Nephron (organoid): Measurements from ENCODE around the gene RNASE13.

Experiments
- H3K27ac Mint-ChIP-seq, 3 experiments: 2 replicates each; pipeline ENCODE4 v1.8.0; 2020; ENCODE audit warnings: mixed read lengths in 3 of 3, mild to moderate bottlenecking in 2 of 3, moderate library complexity in 1 of 3
- H3K27me3 Mint-ChIP-seq: 2 replicates; pipeline ENCODE4 v1.8.0; 2021; ENCODE audit warnings: low read depth, mild to moderate bottlenecking, moderate library complexity, mixed read lengths
- H3K36me3 Mint-ChIP-seq: 2 replicates; pipeline ENCODE4 v1.8.0; 2020; ENCODE audit warnings: low read depth, mixed read lengths
- H3K4me1 Mint-ChIP-seq: 2 replicates; pipeline ENCODE4 v1.8.0; 2020; ENCODE audit warnings: mixed read lengths
- H3K4me3 Mint-ChIP-seq, 3 experiments: 2 replicates each; pipeline ENCODE4 v1.8.0; 2020; ENCODE audit warnings: mild to moderate bottlenecking in 3 of 3, mixed read lengths in 3 of 3, moderate library complexity in 2 of 3
- H3K9me3 Mint-ChIP-seq: 2 replicates; pipeline ENCODE4 v1.8.0; 2020; ENCODE audit warnings: mixed read lengths
- CTCF ChIP-seq, 3 experiments: fragments of 200-600 bp; sonication (generic); IDR thresholded peaks; one replicate each; pipeline ENCODE4 v1.5.0; 2021; ENCODE audit warnings: antibody characterized with exemption in 3 of 3; ENCODE audit not compliant: unreplicated experiment in 3 of 3

RNASE13 gene

GRCh38 chr14:20998674-20999366, 35.8 kb downstream of the RNASE13 start, which contains the start of gene SLC39A2:
TSS of gene SLC39A2 (plus strand) at chr14:20999293. CDS start at chr14:20999447, 154 bp downstream.
- H3K4me1 Mint-ChIP-seq, result peaks cover 12% of the 10 kb centered on the region
- peaks cover 30% of the 10 kb centered on the region for H3K36me3 Mint-ChIP-seq
- H3K4me3 Mint-ChIP-seq, result peak within 1 kb of the TSS; percentile 45 to 68 (median 61)
- H3K27ac Mint-ChIP-seq, result peak within 1 kb of the TSS; percentile 60 to 90 (median 70)
- H3K27me3 Mint-ChIP-seq, result no peaks in the 10 kb centered on the region
- no peaks in the 10 kb centered on the region for H3K9me3 Mint-ChIP-seq
- no peak for TF ChIP-seq CTCF (IDR thresholded peaks at IDR 0.05; ENCODE audit: unreplicated experiment in 3 of 3)

- no peaks in the 10 kb centered on the region for H3K27me3 Mint-ChIP-seq
- H3K4me1 Mint-ChIP-seq, result peaks cover 8% of the 10 kb centered on the region
- peak overlapping the region; percentile 45 to 68 (median 61) for H3K4me3 Mint-ChIP-seq
- peak overlapping the region; percentile 37 to 90 (median 60) for H3K27ac Mint-ChIP-seq
- no peaks in the 10 kb centered on the region for H3K9me3 Mint-ChIP-seq
- no peak for TF ChIP-seq CTCF (IDR thresholded peaks at IDR 0.05; ENCODE audit: unreplicated experiment in 3 of 3)
- peaks cover 34% of the 10 kb centered on the region for H3K36me3 Mint-ChIP-seq
Measured at GRCh38 chr14:20998139-20998538, 36.5 kb downstream of the RNASE13 start.

GRCh38 chr14:20997564-20997963, 37.0 kb downstream of the RNASE13 start:
- Mint-ChIP-seq H3K27me3 (no peaks in the 10 kb centered on the region), H3K9me3 (no peaks in the 10 kb centered on the region), H3K36me3 (peaks cover 38% of the 10 kb centered on the region), H3K27ac (peak overlapping the region; percentile 36 to 90 (median 60)), H3K4me3 (peak overlapping the region; percentile 29 to 61 (median 40)), H3K4me1 (peaks cover 3% of the 10 kb centered on the region)
- TF ChIP-seq CTCF (IDR thresholded peaks at IDR 0.05; ENCODE audit: unreplicated experiment in 3 of 3), result no peak

GRCh38 chr14:20997115-20997514, 37.5 kb downstream of the RNASE13 start:
- no peak for TF ChIP-seq CTCF (IDR thresholded peaks at IDR 0.05; ENCODE audit: unreplicated experiment in 3 of 3)
- peak overlapping the region; percentile 29 to 61 (median 40) for H3K4me3 Mint-ChIP-seq
- no peaks in the 10 kb centered on the region for H3K9me3 Mint-ChIP-seq
- peaks cover 43% of the 10 kb centered on the region for H3K36me3 Mint-ChIP-seq
- H3K27me3 Mint-ChIP-seq, result no peaks in the 10 kb centered on the region
- H3K27ac Mint-ChIP-seq, result peak overlapping the region; percentile 36 to 90 (median 60)
- H3K4me1 Mint-ChIP-seq, result no peaks in the 10 kb centered on the region

- no peaks in the 10 kb centered on the region for H3K27me3 Mint-ChIP-seq
- H3K4me1 Mint-ChIP-seq, result peaks cover 5% of the 10 kb centered on the region
- no peak overlapping the region for H3K4me3 Mint-ChIP-seq
- TF ChIP-seq CTCF (IDR thresholded peaks at IDR 0.05; ENCODE audit: unreplicated experiment in 3 of 3), result no peak
- peaks cover 48% of the 10 kb centered on the region for H3K36me3 Mint-ChIP-seq
- peak overlapping the region in 1 of 3 experiments; percentile 90 for H3K27ac Mint-ChIP-seq
- H3K9me3 Mint-ChIP-seq, result no peaks in the 10 kb centered on the region
Measured at GRCh38 chr14:20996521-20996920, 38.1 kb downstream of the RNASE13 start.
